HCT116 (cell line): ENCODE results near the gene CACNA2D2. TPM values are rescaled to one million over a fixed set of nuclear protein-coding genes. Genes with fewer than 3 reads are reported as not detected.

Source experiments
- ATAC-seq: fragments of 200-7000 bp; cut with Tn5 transposase; 2 replicates; pipeline ENCODE4 v1.9.1; 2020; ENCODE audit warnings: mild to moderate bottlenecking, moderate library complexity
- BruUV-seq: library from RNA; stranded (reverse); fragments of 400-500 nt; replicated peaks from 2 replicates; lab custom pipeline; 2021; lab: Mats Ljungman, UMichigan
- CTCF ChIA-PET: fragments of 300-600 bp; sonication (Branson Sonifier 250); formaldehyde crosslinking; loops from one replicate; lab custom pipeline; 2021; ENCODE audit warnings: antibody characterized with exemption; lab: Charles Lee
- POLR2A ChIA-PET: fragments of 300-600, 350-600 bp; sonication (Branson Sonifier 250); formaldehyde crosslinking; loops from one replicate; lab custom pipeline; 2021; ENCODE audit warnings: antibody characterized with exemption; lab: Charles Lee
- RAD21 ChIA-PET, 2 experiments: fragments of 300-600 bp; sonication (Branson Sonifier 250); formaldehyde crosslinking; loops; one replicate each; lab custom pipeline; 2023; ENCODE audit warnings: low total read pairs in 2 of 2; ENCODE audit not compliant: uncharacterized antibody in 2 of 2, unreplicated experiment in 2 of 2, low non-redundant PET in 1 of 2; lab: Charles Lee
- DNase-seq: peaks from one replicate; pipeline ENCODE4 v3.0.0-alpha.2; 2010; ENCODE audit warnings: low read depth, low spot score
- H2AFZ ChIP-seq: fragments of 200-600 bp; shearing (Covaris generic), sonication (generic); 2 replicates; pipeline ENCODE4 v1.6.1; 2017; ENCODE audit warnings: low read depth, mixed run types, mixed read lengths, antibody characterized with exemption, low read length; ENCODE audit not compliant: poor library complexity, severe bottlenecking
- H3K27ac ChIP-seq: 2 replicates; pipeline ENCODE4 v1.5.1; 2012; ENCODE audit warnings: low read depth, low read length
- H3K27me3 ChIP-seq: fragments of 200-600 bp; sonication (generic); 2 replicates; pipeline ENCODE4 v1.6.1; 2016; ENCODE audit warnings: mixed run types, low read length, mixed read lengths; ENCODE audit not compliant: insufficient read depth
- H3K36me3 ChIP-seq, 2 experiments: fragments of 200-500 bp in 1 of 2; fragments of 200-600 bp in 1 of 2; sonication (Bioruptor generic) in 1 of 2; sonication (generic) in 1 of 2; 2 replicates each; pipeline versions ENCODE4 v1.5.1 to v1.6.1; 2014 to 2016; ENCODE audit warnings: low read length in 2 of 2, inconsistent platforms in 1 of 2, mixed read lengths in 1 of 2, mixed run types in 1 of 2; ENCODE audit not compliant: insufficient read depth in 2 of 2, control insufficient read depth in 1 of 2
- H3K4me1 ChIP-seq, 2 experiments: fragments of 200-600 bp in 1 of 2; sonication (generic) in 1 of 2; 2 replicates each; pipeline versions ENCODE4 v1.5.1 to v1.6.1; 2012 to 2017; ENCODE audit warnings: low read length in 2 of 2, inconsistent platforms in 1 of 2, mild to moderate bottlenecking in 1 of 2, mixed read lengths in 1 of 2, mixed run types in 1 of 2, moderate library complexity in 1 of 2; ENCODE audit not compliant: insufficient read depth in 2 of 2, control insufficient read depth in 1 of 2
- H3K4me2 ChIP-seq: fragments of 200-600 bp; sonication (generic); 2 replicates; pipeline ENCODE4 v1.6.1; 2017; ENCODE audit warnings: mixed run types, low read length, mixed read lengths
- H3K4me3 ChIP-seq, 2 experiments: fragments of 200-600 bp in 1 of 2; sonication (generic) in 1 of 2; replicated peaks in 1 of 2; 2 replicates each; pipeline ENCODE4 v1.5.1; 2011 to 2016; ENCODE audit warnings: low read length in 2 of 2, control low read depth in 1 of 2, low read depth in 1 of 2, mild to moderate bottlenecking in 1 of 2, mixed read lengths in 1 of 2, mixed run types in 1 of 2
- H3K79me2 ChIP-seq: fragments of 200-600 bp; sonication (generic); 2 replicates; pipeline ENCODE4 v1.6.1; 2017; ENCODE audit warnings: mild to moderate bottlenecking, mixed run types, low read length, moderate library complexity, mixed read lengths; ENCODE audit not compliant: insufficient read depth
- H3K9ac ChIP-seq: fragments of 200-600 bp; sonication (generic); 2 replicates; pipeline ENCODE4 v1.6.1; 2016; ENCODE audit warnings: low read length, mixed read lengths
- H3K9me2 ChIP-seq: fragments of 200-600 bp; sonication (generic), shearing (Covaris generic); 2 replicates; pipeline ENCODE4 v1.6.1; 2017; ENCODE audit warnings: mixed run types, mild to moderate bottlenecking, moderate library complexity; ENCODE audit not compliant: insufficient read depth
- H3K9me3 ChIP-seq, 2 experiments: fragments of 200-500 bp in 1 of 2; fragments of 200-600 bp in 1 of 2; sonication (Bioruptor generic) in 1 of 2; sonication (generic) in 1 of 2; 2 replicates each; pipeline ENCODE4 v1.6.1; 2014 to 2017; ENCODE audit warnings: low read length in 2 of 2, mixed read lengths in 2 of 2, inconsistent platforms in 1 of 2, low read depth in 1 of 2, mild to moderate bottlenecking in 1 of 2, mixed run types in 1 of 2, moderate library complexity in 1 of 2; ENCODE audit not compliant: control insufficient read depth in 1 of 2, insufficient read depth in 1 of 2
- H4K20me1 ChIP-seq: fragments of 200-600 bp; sonication (generic), shearing (Covaris generic); 2 replicates; pipeline ENCODE4 v1.6.1; 2017; ENCODE audit warnings: mixed run types, mild to moderate bottlenecking, moderate library complexity; ENCODE audit not compliant: insufficient read depth
- CEBPB ChIP-seq: IDR thresholded peaks from 2 replicates; pipeline ENCODE4 v1.6.1; 2012; ENCODE audit warnings: low read depth
- EGR1 ChIP-seq: IDR thresholded peaks from 2 replicates; pipeline ENCODE4 v1.6.1; 2012; ENCODE audit warnings: low read depth
- ELF1 ChIP-seq: IDR thresholded peaks from 2 replicates; pipeline ENCODE4 v1.6.1; 2012; ENCODE audit warnings: low read depth, borderline replicate concordance
- EZH2phosphoT487 ChIP-seq: fragments of 200-600 bp; IDR thresholded peaks from 2 replicates; pipeline ENCODE4 v1.6.1; 2018; ENCODE audit warnings: antibody characterized with exemption, borderline replicate concordance
- FOSL1 ChIP-seq: IDR thresholded peaks from 2 replicates; pipeline ENCODE4 v1.6.1; 2012; ENCODE audit warnings: low read depth
- JUND ChIP-seq: IDR thresholded peaks from 2 replicates; pipeline ENCODE4 v1.6.1; 2012
- POLR2A ChIP-seq: IDR thresholded peaks from 2 replicates; pipeline ENCODE4 v1.7.0; 2011; ENCODE audit warnings: borderline replicate concordance; ENCODE audit not compliant: insufficient read depth, insufficient read length; ENCODE audit errors: extremely low read depth
- POLR2AphosphoS5 ChIP-seq: IDR thresholded peaks from 2 replicates; pipeline ENCODE4 v1.6.1; 2011; ENCODE audit warnings: mild to moderate bottlenecking, low read depth, low read length, moderate library complexity
- RAD21 ChIP-seq: IDR thresholded peaks from 2 replicates; pipeline ENCODE4 v1.6.1; 2012; ENCODE audit warnings: low read depth, mild to moderate bottlenecking
- SIN3A ChIP-seq: IDR thresholded peaks from 2 replicates; pipeline ENCODE4 v1.6.1; 2012; ENCODE audit warnings: low read depth
- SP1 ChIP-seq: IDR thresholded peaks from 2 replicates; pipeline ENCODE4 v1.6.1; 2012; ENCODE audit warnings: low read depth
- TCF7L2 ChIP-seq: IDR thresholded peaks from 2 replicates; pipeline ENCODE4 v1.7.0; 2011; ENCODE audit warnings: borderline replicate concordance, inconsistent platforms; ENCODE audit not compliant: insufficient read depth, insufficient read length; ENCODE audit errors: extremely low read depth
- ZNF274 ChIP-seq: fragments of 200-500 bp; sonication (Bioruptor generic); IDR thresholded peaks from 2 replicates; pipeline ENCODE4 v1.6.1; 2014; ENCODE audit warnings: mild to moderate bottlenecking, low read depth, low read length, inconsistent platforms
- intact Hi-C: fragments of 100-400 bp; cut with micrococcal nuclease; formaldehyde crosslinking; loops from 2 replicates; pipeline ENCODE4 v1.10.0; 2022
- total RNA-seq: library from RNA; stranded (reverse); gene quantifications from one replicate; pipeline ENCODE4 v1.2.1, GENCODE V29; 2021; ENCODE audit not compliant: unreplicated experiment
- TF ChIP-seq, protein P1 (sequence below): IDR thresholded peaks from 2 replicates; pipeline ENCODE4 v1.6.1; 2012
- TF ChIP-seq, protein P2 (sequence below): IDR thresholded peaks from 2 replicates; pipeline ENCODE4 v1.6.1; 2011; ENCODE audit warnings: mild to moderate bottlenecking, low read length, moderate library complexity; ENCODE audit not compliant: insufficient replicate concordance; ENCODE audit errors: extremely low read depth
- TF ChIP-seq, protein P3 (sequence below): IDR thresholded peaks from 2 replicates; pipeline ENCODE4 v1.6.1; 2012; ENCODE audit warnings: low read depth

CACNA2D2 gene
- total RNA-seq, 1 experiment from 2014 or later, result 10.2 TPM

DNA sequence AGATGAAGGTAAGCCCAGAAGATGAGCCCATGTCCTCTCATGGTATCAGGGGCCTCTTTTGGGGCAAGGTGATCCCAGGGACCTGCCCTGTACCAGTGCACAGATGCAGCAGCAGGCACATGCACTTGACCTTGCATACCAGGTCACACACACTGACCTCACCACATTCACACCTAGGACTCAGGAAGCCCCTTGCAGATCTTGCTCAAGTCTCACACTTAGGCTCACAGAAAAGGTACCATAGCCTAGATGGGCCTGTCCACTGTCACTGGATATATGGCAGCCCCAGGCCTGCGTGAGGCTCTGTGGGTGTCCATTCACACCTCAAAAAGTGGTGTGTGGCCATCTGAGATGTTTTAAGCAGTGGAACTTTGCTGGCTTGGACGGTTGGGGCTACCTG, 58.7 kb downstream of the CACNA2D2 start:
- no peaks in the 10 kb centered on the region for H3K27me3 ChIP-seq
- intact Hi-C loops, result no loop called here
- H3K9me2 ChIP-seq, result no peaks in the 10 kb centered on the region
- H3K4me3 ChIP-seq, result no peak overlapping the region
- no TSS peak for BruUV-seq
- H2AFZ ChIP-seq, result no peak overlapping the region
- ChIA-PET RAD21 (no interaction called here), CTCF (no interaction called here), POLR2A (no interaction called here)
- H3K36me3 ChIP-seq, result no peaks in the 10 kb centered on the region; a peak in 1 of 4 replicates
- no peaks in the 10 kb centered on the region for H3K4me1 ChIP-seq
- H3K4me2 ChIP-seq, result no peak overlapping the region
- no peak for TF ChIP-seq SIN3A
- TF ChIP-seq JUND, result no peak
- TF ChIP-seq POLR2AphosphoS5, result no peak
- TF ChIP-seq POLR2A, result no peak
- no peak for TF ChIP-seq CEBPB
- no peak for TF ChIP-seq ELF1
- no peak for TF ChIP-seq FOSL1
- no peak overlapping the region for H3K27ac ChIP-seq
- ATAC-seq (no peak), DNase-seq (no peak)
- H3K9ac ChIP-seq, result no peak overlapping the region
- H4K20me1 ChIP-seq, result no peaks in the 10 kb centered on the region
- no peaks in the 10 kb centered on the region for H3K79me2 ChIP-seq
- no peaks in the 10 kb centered on the region for H3K9me3 ChIP-seq

DNA sequence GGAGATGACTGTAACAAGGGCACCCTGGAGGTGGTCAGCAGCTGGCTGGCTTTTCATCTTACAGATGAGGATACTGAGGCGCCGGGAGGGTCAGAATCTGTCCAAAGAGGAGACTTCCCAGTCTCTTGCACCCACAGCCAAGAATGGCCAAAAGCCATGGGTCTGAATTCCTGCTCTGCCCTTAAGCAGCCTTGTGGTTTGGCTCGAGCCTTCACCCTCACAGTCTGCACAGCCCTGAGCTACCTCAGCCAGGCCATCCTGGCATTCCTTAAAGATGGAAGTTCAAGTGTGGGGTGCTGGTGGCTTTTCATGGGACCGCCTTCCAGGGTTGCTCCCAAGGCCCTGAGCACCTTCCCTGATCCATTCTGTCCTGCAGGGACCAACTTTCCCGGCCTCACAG, 59.2 kb downstream of the CACNA2D2 start:
- Histone ChIP-seq H3K4me3 (no peak overlapping the region), H3K4me2 (no peak overlapping the region), H3K27me3 (no peaks in the 10 kb centered on the region), H3K27ac (no peak overlapping the region), H3K36me3 (no peaks in the 10 kb centered on the region; a peak in 1 of 4 replicates), H3K9ac (no peak overlapping the region), H2AFZ (no peak overlapping the region), H3K9me3 (no peaks in the 10 kb centered on the region), H3K79me2 (no peaks in the 10 kb centered on the region), H3K9me2 (no peaks in the 10 kb centered on the region), H3K4me1 (no peaks in the 10 kb centered on the region), H4K20me1 (no peaks in the 10 kb centered on the region)
- DNase-seq, result no peak
- ATAC-seq, result no peak
- ChIA-PET POLR2A (no interaction called here), RAD21 (no interaction called here), CTCF (no interaction called here)
- intact Hi-C loops, result no loop called here
- BruUV-seq, result no TSS peak
- TF ChIP-seq TCF7L2, result no peak
- TF ChIP-seq EGR1, result no peak
- TF ChIP-seq, protein P1, sequence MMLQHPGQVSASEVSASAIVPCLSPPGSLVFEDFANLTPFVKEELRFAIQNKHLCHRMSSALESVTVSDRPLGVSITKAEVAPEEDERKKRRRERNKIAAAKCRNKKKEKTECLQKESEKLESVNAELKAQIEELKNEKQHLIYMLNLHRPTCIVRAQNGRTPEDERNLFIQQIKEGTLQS, result no peak
- no peak for TF ChIP-seq RAD21
- TF ChIP-seq, protein P2, sequence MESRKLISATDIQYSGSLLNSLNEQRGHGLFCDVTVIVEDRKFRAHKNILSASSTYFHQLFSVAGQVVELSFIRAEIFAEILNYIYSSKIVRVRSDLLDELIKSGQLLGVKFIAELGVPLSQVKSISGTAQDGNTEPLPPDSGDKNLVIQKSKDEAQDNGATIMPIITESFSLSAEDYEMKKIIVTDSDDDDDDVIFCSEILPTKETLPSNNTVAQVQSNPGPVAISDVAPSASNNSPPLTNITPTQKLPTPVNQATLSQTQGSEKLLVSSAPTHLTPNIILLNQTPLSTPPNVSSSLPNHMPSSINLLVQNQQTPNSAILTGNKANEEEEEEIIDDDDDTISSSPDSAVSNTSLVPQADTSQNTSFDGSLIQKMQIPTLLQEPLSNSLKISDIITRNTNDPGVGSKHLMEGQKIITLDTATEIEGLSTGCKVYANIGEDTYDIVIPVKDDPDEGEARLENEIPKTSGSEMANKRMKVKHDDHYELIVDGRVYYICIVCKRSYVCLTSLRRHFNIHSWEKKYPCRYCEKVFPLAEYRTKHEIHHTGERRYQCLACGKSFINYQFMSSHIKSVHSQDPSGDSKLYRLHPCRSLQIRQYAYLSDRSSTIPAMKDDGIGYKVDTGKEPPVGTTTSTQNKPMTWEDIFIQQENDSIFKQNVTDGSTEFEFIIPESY, result no peak
- TF ChIP-seq EZH2phosphoT487, result no peak
- TF ChIP-seq POLR2A, result no peak
- TF ChIP-seq, protein P3, sequence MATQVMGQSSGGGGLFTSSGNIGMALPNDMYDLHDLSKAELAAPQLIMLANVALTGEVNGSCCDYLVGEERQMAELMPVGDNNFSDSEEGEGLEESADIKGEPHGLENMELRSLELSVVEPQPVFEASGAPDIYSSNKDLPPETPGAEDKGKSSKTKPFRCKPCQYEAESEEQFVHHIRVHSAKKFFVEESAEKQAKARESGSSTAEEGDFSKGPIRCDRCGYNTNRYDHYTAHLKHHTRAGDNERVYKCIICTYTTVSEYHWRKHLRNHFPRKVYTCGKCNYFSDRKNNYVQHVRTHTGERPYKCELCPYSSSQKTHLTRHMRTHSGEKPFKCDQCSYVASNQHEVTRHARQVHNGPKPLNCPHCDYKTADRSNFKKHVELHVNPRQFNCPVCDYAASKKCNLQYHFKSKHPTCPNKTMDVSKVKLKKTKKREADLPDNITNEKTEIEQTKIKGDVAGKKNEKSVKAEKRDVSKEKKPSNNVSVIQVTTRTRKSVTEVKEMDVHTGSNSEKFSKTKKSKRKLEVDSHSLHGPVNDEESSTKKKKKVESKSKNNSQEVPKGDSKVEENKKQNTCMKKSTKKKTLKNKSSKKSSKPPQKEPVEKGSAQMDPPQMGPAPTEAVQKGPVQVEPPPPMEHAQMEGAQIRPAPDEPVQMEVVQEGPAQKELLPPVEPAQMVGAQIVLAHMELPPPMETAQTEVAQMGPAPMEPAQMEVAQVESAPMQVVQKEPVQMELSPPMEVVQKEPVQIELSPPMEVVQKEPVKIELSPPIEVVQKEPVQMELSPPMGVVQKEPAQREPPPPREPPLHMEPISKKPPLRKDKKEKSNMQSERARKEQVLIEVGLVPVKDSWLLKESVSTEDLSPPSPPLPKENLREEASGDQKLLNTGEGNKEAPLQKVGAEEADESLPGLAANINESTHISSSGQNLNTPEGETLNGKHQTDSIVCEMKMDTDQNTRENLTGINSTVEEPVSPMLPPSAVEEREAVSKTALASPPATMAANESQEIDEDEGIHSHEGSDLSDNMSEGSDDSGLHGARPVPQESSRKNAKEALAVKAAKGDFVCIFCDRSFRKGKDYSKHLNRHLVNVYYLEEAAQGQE, result no peak
- TF ChIP-seq ZNF274, result no peak
- no peak for TF ChIP-seq SIN3A
- TF ChIP-seq SP1, result no peak
